Uterus (tissue), 4 donors: Measurements from ENCODE around the gene MRPL24. TPM values are rescaled to one million over a fixed set of nuclear protein-coding genes. Genes with fewer than 3 reads are reported as not detected.
A peak's percentile ranks its signal among the peaks of the same experiment; 100 is the strongest.

Experiments used
- DNase-seq, 2 donors: peaks; one replicate each; pipeline ENCODE4 v3.0.0-alpha.2; 2019 to 2020
- H3K27ac ChIP-seq, 2 donors: fragments of 200-600 bp; sonication (generic); 1 replicate in 1 of 2; 2 replicates in 1 of 2; pipeline ENCODE4 v1.5.1; 2016 to 2018
- H3K27me3 ChIP-seq, 2 donors: fragments of 200-600 bp; sonication (generic); one replicate each; pipeline ENCODE4 v1.5.1; 2018 to 2019; ENCODE audit warnings: control low read depth in 1 of 2
- H3K36me3 ChIP-seq, 2 donors: fragments of 200-600 bp; sonication (generic); one replicate each; pipeline ENCODE4 v1.5.1; 2019; ENCODE audit warnings: control low read depth in 1 of 2
- H3K4me1 ChIP-seq, 2 donors: fragments of 200-600 bp; sonication (generic); one replicate each; pipeline ENCODE4 v1.5.1; 2018 to 2019; ENCODE audit warnings: control low read depth in 1 of 2
- H3K4me3 ChIP-seq, 2 donors: fragments of 200-600 bp; sonication (generic); 1 replicate in 1 of 2; 2 replicates in 1 of 2; pipeline ENCODE4 v1.5.1; 2018 to 2019; ENCODE audit warnings: mild to moderate bottlenecking in 1 of 2
- H3K9me3 ChIP-seq, 2 donors: fragments of 200-600 bp; sonication (generic); one replicate each; pipeline ENCODE4 v1.5.1; 2019; ENCODE audit warnings: control low read depth in 1 of 2
- CTCF ChIP-seq, 4 experiments: fragments of 200-600 bp in 2 of 4; fragments of 450-650 bp in 2 of 4; sonication (generic) in 2 of 4; IDR thresholded peaks; one replicate each; pipeline ENCODE4 v1.5.1; 2016 to 2019; ENCODE audit warnings: antibody characterized with exemption in 4 of 4, mild to moderate bottlenecking in 2 of 4, moderate library complexity in 1 of 4
- POLR2A ChIP-seq, 2 donors: fragments of 450-650 bp; IDR thresholded peaks; one replicate each; pipeline ENCODE4 v1.6.1; 2016; ENCODE audit warnings: antibody characterized with exemption in 2 of 2, mild to moderate bottlenecking in 1 of 2, moderate library complexity in 1 of 2
- intact Hi-C: fragments of 100-400 bp; cut with DNase I; formaldehyde crosslinking; loops from one replicate; pipeline ENCODE4 v1.15.1; 2023; ENCODE audit warnings: low total_unique reads
- total RNA-seq, 4 donors: library from RNA; depleted of rRNA in 3 of 4; stranded (reverse); fragments of >200 nt in 3 of 4; gene quantifications; one replicate each; pipeline versions ENCODE4 v1.1.0 to v1.2.4, GENCODE V29; 2014 to 2023
- donor health status: DM: yes; HTN: yes; CAD: no.

MRPL24 gene
- total RNA-seq, 4 donors from 2014 or later, result 8.2 to 58.5 (median 23.8) TPM

DNA sequence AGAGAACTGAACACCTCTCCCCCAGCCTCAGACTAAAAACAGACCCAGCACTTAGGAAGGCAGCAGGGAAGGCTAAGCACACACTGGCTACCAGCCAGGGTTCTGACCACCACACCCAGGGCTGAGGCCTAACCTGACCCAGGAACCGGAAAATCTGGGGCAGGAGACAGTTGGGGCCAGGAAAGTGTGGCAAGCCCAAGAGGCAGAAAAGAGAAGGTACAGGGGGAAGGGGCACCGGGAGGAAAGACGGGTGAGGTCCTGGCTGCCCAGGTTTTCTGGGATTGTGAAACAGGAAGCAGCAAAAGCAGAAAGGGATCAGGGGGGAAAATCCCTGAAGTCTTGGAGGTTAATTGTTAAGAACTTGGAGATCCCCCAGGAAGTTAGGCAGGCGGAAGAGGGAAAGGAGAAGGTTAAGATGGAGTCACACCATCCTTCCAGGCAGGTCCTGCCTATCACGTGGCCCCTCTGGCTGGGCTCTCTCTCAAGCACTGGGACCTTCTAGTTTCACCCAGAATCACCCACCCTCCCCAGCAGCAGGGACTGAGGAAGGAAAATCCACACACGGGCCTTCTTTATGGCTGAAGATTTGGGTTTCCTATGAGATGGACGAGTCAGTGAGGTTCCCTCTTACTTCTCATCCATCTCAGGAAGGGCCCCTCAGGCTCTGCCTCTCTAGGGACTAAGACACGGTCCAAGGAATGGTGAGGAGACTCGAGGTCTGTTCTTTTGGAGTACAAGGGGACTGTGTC lies 8.0 kb upstream of the MRPL24 start:
- peak overlapping the region; percentile 99 to 100 for H3K27ac ChIP-seq
- H3K4me1 ChIP-seq, result peaks cover 0 to 7% of the 10 kb centered on the region in 2 donors
- DNase-seq, result peak; percentile 66 to 69
- intact Hi-C loops, result no loop called here
- H3K27me3 ChIP-seq, result no peaks in the 10 kb centered on the region
- H3K36me3 ChIP-seq, result no peaks in the 10 kb centered on the region
- no peaks in the 10 kb centered on the region for H3K9me3 ChIP-seq
- peak in 1 of 2 donors; percentile 4 for TF ChIP-seq POLR2A (IDR thresholded peaks at IDR 0.05)
- peak in 1 of 4 experiments; percentile 4 for TF ChIP-seq CTCF (IDR thresholded peaks at IDR 0.05)
- H3K4me3 ChIP-seq, result peak overlapping the region; percentile 97 to 98

- H3K4me1 ChIP-seq, result peaks cover 0 to 7% of the 10 kb centered on the region in 2 donors
- peak overlapping the region; percentile 99 to 100 for H3K27ac ChIP-seq
- no peak for DNase-seq
- H3K27me3 ChIP-seq, result no peaks in the 10 kb centered on the region
- no peaks in the 10 kb centered on the region for H3K36me3 ChIP-seq
- intact Hi-C loops, result no loop called here
- H3K4me3 ChIP-seq, result peak overlapping the region; percentile 97 to 98
- TF ChIP-seq POLR2A (IDR thresholded peaks at IDR 0.05), result no peak
- no peak for TF ChIP-seq CTCF (IDR thresholded peaks at IDR 0.05)
- H3K9me3 ChIP-seq, result no peaks in the 10 kb centered on the region
These were observed 7.1 kb upstream of the MRPL24 start for GRCh38 chr1:156747742-156748669.

- Histone ChIP-seq H3K4me1 (peaks cover 0 to 7% of the 10 kb centered on the region in 2 donors), H3K4me3 (peak overlapping the region; percentile 97 to 98), H3K9me3 (no peaks in the 10 kb centered on the region), H3K36me3 (no peaks in the 10 kb centered on the region), H3K27ac (peak overlapping the region; percentile 99 to 100), H3K27me3 (no peaks in the 10 kb centered on the region)
- peak; percentile 96 to 98 for DNase-seq
- TF ChIP-seq CTCF (IDR thresholded peaks at IDR 0.05) (peak in 1 of 4 experiments; percentile 19), POLR2A (IDR thresholded peaks at IDR 0.05) (peak; percentile 13 to 68)
- intact Hi-C loops, result no loop called here
These were observed 6.1 kb upstream of the MRPL24 start for GRCh38 chr1:156746728-156747631.

- DNase-seq, result no peak
- peak overlapping the region; percentile 97 to 98 for H3K4me3 ChIP-seq
- intact Hi-C loops, result no loop called here
- H3K27me3 ChIP-seq, result no peaks in the 10 kb centered on the region
- peak overlapping the region; percentile 99 to 100 for H3K27ac ChIP-seq
- no peaks in the 10 kb centered on the region for H3K9me3 ChIP-seq
- no peaks in the 10 kb centered on the region for H3K36me3 ChIP-seq
- peaks cover 0 to 7% of the 10 kb centered on the region in 2 donors for H3K4me1 ChIP-seq
- TF ChIP-seq POLR2A (IDR thresholded peaks at IDR 0.05) (no peak), CTCF (IDR thresholded peaks at IDR 0.05) (no peak)
These were observed 5.5 kb upstream of the MRPL24 start for GRCh38 chr1:156746406-156746727.
